Activated B cell treated with CpG ODN at 0.5 μM for 24 hours (primary cell): Measurements from ENCODE around the gene FRRS1. TPM values are rescaled to one million over a fixed set of nuclear protein-coding genes. Genes with fewer than 3 reads are reported as not detected.

Experiments
- ATAC-seq: fragments of 200-7000 bp; cut with Tn5 transposase; one replicate; pipeline ENCODE4 v1.10.0; 2021; ENCODE audit warnings: low read depth, mild to moderate bottlenecking, moderate library complexity
- CTCF ChIA-PET: fragments of 350-600 bp; sonication (Branson Sonifier 250); formaldehyde crosslinking; loops from one replicate; lab custom pipeline; 2021; ENCODE audit warnings: antibody characterized with exemption; lab: Charles Lee
- POLR2A ChIA-PET: fragments of 350-600 bp; sonication (Branson Sonifier 250); formaldehyde crosslinking; loops from one replicate; lab custom pipeline; 2021; ENCODE audit warnings: antibody characterized with exemption; lab: Charles Lee
- DNase-seq: peaks from one replicate; pipeline ENCODE4 v3.0.0; 2022
- H3K27ac Mint-ChIP-seq: one replicate; pipeline ENCODE4 v1.8.0; 2020; ENCODE audit warnings: mixed read lengths
- H3K27me3 Mint-ChIP-seq: one replicate; pipeline ENCODE4 v1.8.0; 2021; ENCODE audit warnings: mixed read lengths
- H3K36me3 Mint-ChIP-seq: one replicate; pipeline ENCODE4 v1.8.0; 2021; ENCODE audit warnings: low read depth, mixed read lengths
- H3K4me1 Mint-ChIP-seq: one replicate; pipeline ENCODE4 v1.8.0; 2021; ENCODE audit warnings: mixed read lengths
- H3K4me3 Mint-ChIP-seq: one replicate; pipeline ENCODE4 v1.8.0; 2020; ENCODE audit warnings: mild to moderate bottlenecking, mixed read lengths
- H3K9me3 Mint-ChIP-seq: one replicate; pipeline ENCODE4 v1.8.0; 2020; ENCODE audit warnings: mixed read lengths
- intact Hi-C: fragments of 100-400 bp; cut with micrococcal nuclease; formaldehyde crosslinking; loops from one replicate; pipeline ENCODE4 v1.15.1; 2024
- total RNA-seq: library from RNA; stranded (reverse); gene quantifications from 2 replicates; pipeline ENCODE4 v1.2.3, GENCODE V29; 2022
- TF ChIP-seq, protein P1 (sequence below): fragments of 200-600 bp; IDR thresholded peaks from one replicate; pipeline ENCODE4 v1.8.0; 2022; ENCODE audit warnings: antibody characterized with exemption, mild to moderate bottlenecking

The FRRS1 gene
- total RNA-seq, 1 donor from 2014 or later: 1.1 TPM

DNA sequence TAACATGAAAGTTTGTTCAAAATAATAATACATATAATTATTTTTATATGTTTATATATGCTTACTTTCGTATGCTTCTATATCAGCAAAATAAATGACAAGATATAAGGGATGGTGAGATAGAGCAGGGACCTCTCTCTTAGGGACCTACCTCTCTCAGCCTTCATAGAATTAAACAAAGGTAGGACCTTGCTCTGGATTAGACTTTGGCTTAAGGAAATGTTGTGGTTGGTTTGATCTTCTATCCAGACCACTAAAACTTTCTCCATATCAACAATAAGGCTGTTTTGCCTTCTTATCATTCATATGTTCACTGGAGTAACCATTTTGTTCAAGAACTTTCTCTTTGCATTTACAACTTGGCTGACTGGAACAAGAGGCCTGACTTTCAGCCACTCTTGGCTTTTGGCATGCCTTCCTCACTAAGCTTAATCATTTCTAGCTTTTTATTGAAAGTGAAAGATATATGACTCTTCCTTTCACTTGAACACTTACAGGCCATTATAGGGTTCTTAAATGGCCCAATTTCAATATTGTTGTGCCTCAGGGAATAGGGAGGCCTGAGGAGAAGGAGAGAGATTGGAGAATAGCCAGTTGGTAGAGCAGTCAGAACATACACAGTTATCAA lies 14.4 kb downstream of the FRRS1 start:
- H3K4me3 Mint-ChIP-seq: no peak overlapping the region
- H3K36me3 Mint-ChIP-seq: no peaks in the 10 kb centered on the region
- ChIA-PET CTCF (no interaction called here), POLR2A (no interaction called here)
- no peak overlapping the region for H3K27ac Mint-ChIP-seq
- TF ChIP-seq, protein P1, sequence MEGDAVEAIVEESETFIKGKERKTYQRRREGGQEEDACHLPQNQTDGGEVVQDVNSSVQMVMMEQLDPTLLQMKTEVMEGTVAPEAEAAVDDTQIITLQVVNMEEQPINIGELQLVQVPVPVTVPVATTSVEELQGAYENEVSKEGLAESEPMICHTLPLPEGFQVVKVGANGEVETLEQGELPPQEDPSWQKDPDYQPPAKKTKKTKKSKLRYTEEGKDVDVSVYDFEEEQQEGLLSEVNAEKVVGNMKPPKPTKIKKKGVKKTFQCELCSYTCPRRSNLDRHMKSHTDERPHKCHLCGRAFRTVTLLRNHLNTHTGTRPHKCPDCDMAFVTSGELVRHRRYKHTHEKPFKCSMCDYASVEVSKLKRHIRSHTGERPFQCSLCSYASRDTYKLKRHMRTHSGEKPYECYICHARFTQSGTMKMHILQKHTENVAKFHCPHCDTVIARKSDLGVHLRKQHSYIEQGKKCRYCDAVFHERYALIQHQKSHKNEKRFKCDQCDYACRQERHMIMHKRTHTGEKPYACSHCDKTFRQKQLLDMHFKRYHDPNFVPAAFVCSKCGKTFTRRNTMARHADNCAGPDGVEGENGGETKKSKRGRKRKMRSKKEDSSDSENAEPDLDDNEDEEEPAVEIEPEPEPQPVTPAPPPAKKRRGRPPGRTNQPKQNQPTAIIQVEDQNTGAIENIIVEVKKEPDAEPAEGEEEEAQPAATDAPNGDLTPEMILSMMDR: no peak
- no peaks in the 10 kb centered on the region for H3K4me1 Mint-ChIP-seq
- DNase-seq (no peak), ATAC-seq (no peak)
- intact Hi-C loops: no loop called here
- H3K27me3 Mint-ChIP-seq: no peaks in the 10 kb centered on the region
- H3K9me3 Mint-ChIP-seq: no peaks in the 10 kb centered on the region

DNA sequence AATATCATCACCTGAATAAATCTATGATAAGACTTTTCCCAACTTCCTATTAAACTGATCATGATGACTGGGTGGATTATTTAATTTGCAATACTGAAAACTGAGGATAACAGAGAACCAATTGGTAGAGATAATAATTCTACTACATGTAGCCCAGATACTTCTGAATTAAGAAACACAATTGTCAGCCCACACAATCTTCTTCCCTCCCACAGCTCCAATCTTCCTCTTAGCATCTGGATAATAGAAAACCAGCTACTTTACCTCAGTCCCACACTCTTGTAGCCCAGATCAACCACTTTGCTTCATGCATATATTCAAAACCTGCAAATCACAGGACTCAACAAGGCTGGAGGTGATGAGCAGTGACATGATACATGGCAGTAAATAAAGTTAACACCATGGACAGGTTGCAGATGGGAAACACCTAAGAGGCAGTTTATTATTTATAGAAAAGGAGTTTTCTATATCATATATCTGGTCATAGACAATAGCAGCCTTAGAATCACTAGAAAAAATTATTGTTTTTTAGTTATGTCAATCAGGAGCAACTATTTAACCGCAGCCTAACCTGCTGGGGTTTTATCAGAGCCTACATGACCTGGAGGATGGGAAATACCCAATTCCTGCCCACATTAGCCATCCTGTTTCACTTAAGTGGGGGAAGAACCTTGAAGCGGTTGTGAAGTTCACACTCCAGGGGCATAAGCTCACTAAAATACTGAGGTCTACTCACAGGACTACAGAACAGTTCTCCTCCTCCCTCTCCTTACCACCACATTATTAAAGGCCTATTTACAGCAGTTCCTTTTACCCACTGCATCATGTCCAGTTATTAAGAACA lies 16.7 kb downstream of the FRRS1 start:
- Mint-ChIP-seq H3K4me3 (no peak overlapping the region), H3K4me1 (no peaks in the 10 kb centered on the region), H3K27me3 (no peaks in the 10 kb centered on the region), H3K36me3 (peaks cover 2% of the 10 kb centered on the region), H3K9me3 (no peaks in the 10 kb centered on the region), H3K27ac (no peak overlapping the region)
- ChIA-PET POLR2A (no interaction called here), CTCF (no interaction called here)
- no peak for ATAC-seq
- no peak for DNase-seq
- TF ChIP-seq, protein P1: no peak
- intact Hi-C loops: no loop called here

DNA sequence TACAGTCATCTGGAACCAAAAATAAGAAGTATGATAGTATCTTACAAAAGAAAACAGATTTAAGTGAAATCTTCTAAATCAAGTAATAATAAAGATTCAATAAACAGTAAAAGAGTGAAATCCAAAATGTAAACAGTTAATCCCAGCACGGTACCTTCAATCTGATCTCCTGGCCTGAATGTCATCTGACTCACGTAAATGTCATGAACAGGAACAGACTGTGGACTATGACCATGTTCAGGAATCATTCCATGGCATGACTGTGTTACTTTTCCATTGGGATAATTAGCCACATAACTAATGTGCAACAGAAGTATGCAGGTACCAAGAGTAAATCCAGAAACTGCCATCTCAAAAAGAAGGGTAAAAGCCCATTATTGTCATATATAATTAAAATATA lies 18.0 kb downstream of the FRRS1 start:
- H3K36me3 Mint-ChIP-seq: peaks cover 2% of the 10 kb centered on the region
- no peaks in the 10 kb centered on the region for H3K27me3 Mint-ChIP-seq
- no peak overlapping the region for H3K4me3 Mint-ChIP-seq
- no peaks in the 10 kb centered on the region for H3K4me1 Mint-ChIP-seq
- CTCF ChIA-PET: no interaction called here
- intact Hi-C loops: no loop called here
- ATAC-seq (no peak), DNase-seq (no peak)
- POLR2A ChIA-PET: no interaction called here
- H3K27ac Mint-ChIP-seq: no peak overlapping the region
- TF ChIP-seq, protein P1: no peak
- no peaks in the 10 kb centered on the region for H3K9me3 Mint-ChIP-seq

DNA sequence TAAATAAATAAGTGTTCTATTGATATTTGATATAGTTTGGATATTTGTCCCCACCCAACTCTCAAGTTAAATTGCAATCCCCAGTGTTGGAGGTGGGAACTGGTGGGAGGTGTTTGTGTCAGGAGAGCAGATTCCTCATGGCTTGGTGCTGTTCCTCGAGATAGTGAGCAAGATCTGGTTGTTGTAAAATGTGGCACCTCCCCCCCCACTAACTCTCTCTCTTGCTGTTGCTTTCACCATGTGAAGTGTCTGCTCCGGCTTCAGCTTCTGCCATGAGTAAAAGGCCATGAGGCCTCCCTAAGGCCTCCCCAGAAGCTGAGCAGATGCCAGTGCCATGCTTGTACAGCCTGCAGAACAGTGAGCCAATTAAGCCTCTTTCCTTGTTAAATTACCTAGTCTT lies 20.8 kb downstream of the FRRS1 start:
- ATAC-seq (no peak), DNase-seq (no peak)
- TF ChIP-seq, protein P1: no peak
- no peaks in the 10 kb centered on the region for H3K27me3 Mint-ChIP-seq
- H3K36me3 Mint-ChIP-seq: peaks cover 5% of the 10 kb centered on the region
- intact Hi-C loops: no loop called here
- ChIA-PET POLR2A (no interaction called here), CTCF (no interaction called here)
- no peaks in the 10 kb centered on the region for H3K9me3 Mint-ChIP-seq
- no peaks in the 10 kb centered on the region for H3K4me1 Mint-ChIP-seq
- no peak overlapping the region for H3K27ac Mint-ChIP-seq
- H3K4me3 Mint-ChIP-seq: no peak overlapping the region

DNA sequence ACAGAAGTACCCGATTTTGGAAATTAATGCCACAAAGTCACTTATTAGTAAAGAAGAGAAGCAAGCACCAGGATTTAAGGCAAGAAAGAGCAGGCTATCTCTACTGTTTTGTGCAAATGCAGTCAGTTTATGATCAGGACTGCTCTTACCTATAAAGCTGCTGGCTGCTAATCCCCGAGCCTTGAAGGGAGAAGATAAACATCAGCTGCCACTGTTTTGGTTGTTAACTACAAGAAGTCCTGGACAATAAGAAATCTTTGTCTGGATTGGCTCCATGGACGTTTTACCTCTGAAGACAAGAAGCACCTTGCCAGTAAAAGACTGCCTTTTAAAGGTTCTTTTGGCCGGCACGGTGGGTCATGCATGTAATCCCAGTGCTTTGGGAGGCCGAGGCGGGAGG lies 21.4 kb downstream of the FRRS1 start:
- TF ChIP-seq, protein P1: no peak
- no peak overlapping the region for H3K4me3 Mint-ChIP-seq
- DNase-seq (no peak), ATAC-seq (no peak)
- peaks cover 5% of the 10 kb centered on the region for H3K36me3 Mint-ChIP-seq
- POLR2A ChIA-PET: no interaction called here
- intact Hi-C loops: no loop called here
- H3K4me1 Mint-ChIP-seq: no peaks in the 10 kb centered on the region
- no peak overlapping the region for H3K27ac Mint-ChIP-seq
- no peaks in the 10 kb centered on the region for H3K9me3 Mint-ChIP-seq
- no peaks in the 10 kb centered on the region for H3K27me3 Mint-ChIP-seq
- CTCF ChIA-PET: no interaction called here
